Activated T-helper 9 cell treated with anti-CD3 and anti-CD28 coated beads, Interleukin-2, amount 50 U/mL, for 16 hours (primary cell): ENCODE results near the gene ARL2.
A peak's percentile ranks its signal among the peaks of the same experiment; 100 is the strongest.
"Not testable (repeated sequence)": the region's sequence is repeated elsewhere in the genome, so short reads cannot be mapped to it uniquely, and the experiment has no call there.

ENCODE experiments used
- DNase-seq: peaks from one replicate; pipeline ENCODE4 v3.0.0-alpha.2; 2020; ENCODE audit warnings: low read depth

The ARL2 gene

DNA sequence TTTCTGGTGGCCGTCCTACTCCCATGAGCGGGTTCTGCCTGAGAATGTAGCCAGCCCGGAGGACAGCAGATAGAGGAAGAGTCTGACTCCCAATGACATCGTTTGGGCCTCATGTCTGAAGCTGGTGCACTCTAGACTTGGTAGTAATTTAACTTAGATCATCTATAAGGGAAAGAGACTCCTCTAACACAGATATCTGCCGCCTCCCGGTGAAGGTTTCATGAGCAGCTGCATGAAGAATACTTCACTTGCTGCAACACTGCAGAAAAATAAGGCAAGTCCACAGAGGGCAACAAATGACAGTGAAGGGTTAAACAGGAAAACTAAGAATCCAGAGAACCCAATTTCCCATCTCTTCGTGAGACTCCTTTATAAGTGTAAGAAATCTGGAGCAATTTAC, 5.9 kb upstream of the ARL2 start:
- no peak for DNase-seq

DNA sequence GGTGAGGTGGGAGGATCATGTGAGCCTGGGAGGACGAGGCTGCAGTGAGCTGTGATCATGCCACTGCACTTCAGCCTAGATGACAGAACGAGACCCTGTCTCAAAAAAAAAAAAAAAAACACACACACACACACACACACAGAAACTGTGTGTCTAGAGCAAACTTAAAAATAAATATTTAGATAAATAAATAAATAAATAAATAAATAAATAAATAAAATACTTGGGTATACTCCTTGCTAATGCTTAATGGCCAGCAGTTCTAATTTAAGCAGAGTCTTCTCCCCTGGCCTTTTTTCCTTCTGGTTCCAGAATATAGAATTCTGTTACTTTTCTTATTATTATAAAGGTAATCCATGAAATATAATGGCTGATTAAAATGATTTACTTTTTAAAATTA, 5.1 kb upstream of the ARL2 start:
- DNase-seq: no peak

DNA sequence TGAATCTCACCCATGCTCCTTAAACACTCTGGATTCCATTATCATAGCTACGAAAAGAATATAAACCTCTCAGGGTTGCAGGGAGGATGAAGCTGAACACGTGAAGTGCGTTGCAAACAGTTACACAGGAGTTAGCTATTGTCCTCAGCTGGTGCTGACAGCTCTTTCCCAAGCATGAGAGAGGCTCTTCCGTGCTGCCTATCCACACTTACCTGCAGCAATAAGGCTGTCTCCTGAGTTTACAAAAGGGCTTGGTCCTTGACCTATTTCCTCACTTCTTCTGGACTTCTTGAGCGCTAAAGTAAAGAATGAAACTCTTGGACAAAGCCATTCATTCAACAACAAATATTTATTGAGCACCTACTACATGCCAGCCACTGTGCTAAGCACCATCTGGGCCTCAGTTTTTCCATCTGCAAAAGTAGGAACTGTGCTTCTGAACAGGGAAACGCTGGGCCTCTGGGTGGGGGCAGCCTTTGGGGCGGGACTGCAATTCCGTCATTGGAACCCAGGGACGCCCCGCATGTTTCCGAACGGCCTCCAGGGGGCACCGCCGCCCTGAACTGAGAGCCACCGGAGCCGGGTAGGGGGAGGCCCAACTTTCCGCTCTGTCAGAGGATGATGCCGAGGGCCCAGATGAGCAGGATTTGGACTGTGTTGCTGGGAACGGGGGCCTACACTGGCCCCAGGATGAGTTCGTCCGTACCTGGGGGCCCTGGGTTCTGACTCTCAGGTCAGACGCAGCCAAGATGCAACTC, 651 bp upstream of the ARL2 start:
- DNase-seq: peak; percentile 86

DNA sequence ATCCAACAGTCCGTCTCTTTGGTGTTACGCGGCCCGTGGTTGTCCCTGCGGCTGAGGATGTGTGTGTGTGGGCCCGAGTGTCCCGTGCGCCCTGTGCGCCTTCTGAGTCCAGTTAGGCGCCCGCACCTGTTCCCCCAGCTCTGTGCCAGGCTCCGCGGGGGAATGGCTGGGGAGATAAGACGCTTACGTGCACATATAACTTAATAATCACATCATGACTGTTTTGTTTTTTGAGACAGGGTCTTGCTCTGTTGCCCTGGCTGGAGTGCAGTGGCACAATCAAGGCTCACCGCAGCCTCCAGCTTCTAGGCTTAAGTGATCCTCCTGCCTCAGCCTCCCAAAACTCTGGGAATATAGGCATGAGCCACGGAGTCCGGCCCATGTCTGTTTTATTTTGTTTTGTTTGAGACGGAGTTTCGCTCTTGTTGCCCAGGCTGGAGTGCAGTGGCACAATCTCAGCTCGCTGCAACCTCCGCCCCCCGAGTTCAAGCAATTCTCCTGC, 817 bp downstream of the ARL2 start:
- no peak for DNase-seq

DNA sequence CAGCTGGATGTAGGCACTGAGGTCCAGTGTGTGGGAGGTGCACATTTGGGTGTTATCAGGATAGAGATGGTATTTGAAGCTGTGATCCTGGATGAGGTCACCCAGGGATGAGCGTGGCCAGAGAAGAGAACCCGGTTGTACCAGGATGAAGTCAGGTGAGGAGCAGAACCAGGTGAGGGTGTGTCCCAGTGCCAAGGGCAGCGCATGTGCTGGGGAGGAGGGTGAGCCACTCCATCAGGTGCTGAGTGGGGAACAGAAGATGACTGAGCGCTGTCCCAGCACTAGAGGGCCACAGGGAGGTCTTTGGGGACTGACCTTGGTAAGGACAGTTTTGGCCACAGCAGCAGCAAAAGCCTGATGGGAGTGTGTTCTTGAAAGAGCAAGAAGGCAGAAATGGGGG, 2.7 kb downstream of the ARL2 start:
- no peak for DNase-seq

DNA sequence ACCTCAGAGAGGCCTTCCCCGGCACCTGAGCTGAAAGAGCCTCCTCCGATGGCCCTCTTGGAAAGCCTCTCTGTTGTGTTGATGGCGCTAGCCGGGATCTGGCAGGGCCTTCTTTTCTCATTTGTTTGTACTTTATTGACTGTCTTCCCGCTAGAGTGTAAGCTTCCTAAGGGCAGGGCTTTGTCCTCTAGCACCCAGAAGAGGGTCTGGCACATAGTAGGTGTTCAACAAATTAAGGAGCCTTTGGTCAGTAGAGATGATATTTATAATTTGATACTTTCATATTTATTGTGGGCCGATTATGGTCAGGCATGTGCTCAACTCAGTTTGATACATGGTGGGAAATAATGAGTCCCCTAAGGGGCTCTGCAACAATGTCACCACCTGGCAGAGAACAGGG, 4.0 kb downstream of the ARL2 start:
- no peak for DNase-seq

DNA sequence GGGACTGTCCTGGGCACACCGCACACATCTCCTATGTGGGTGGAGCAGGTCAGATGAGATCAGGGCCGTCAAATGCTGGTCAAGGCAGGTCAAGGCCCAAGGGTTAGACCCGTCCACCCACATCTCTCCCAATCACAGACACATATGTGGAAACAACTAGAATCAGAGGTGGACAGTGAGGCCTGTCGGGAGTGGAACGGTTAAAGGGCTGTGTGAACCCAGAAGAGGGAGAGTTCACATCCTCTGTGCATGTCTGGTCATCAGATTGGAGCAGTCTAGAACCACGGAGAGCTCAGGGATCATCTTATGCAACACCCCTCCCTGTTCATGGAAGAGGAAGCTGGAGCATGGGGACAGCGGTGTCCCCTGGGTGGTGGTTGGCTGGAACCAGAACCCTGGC, 5.9 kb downstream of the ARL2 start:
- no peak for DNase-seq

DNA sequence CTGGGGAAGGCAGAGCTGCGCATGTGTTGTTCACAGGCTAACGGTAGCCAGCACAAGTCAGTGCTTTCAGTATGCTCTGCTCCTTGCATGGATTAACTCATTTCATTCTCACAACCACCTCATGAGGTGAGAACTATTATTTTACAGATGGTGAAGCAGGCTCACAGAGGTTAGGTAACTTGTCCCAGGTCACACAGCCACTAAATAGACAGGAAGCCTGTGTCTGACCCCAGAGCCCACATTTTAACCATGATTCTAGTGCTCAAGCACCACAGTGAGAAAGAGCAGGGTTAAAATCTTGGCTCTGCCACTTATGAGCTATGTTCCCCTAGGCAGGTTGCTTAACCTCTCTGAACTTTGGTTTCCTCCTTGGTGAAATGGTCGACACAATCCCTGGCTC, 7.0 kb downstream of the ARL2 start:
- no peak for DNase-seq

DNA sequence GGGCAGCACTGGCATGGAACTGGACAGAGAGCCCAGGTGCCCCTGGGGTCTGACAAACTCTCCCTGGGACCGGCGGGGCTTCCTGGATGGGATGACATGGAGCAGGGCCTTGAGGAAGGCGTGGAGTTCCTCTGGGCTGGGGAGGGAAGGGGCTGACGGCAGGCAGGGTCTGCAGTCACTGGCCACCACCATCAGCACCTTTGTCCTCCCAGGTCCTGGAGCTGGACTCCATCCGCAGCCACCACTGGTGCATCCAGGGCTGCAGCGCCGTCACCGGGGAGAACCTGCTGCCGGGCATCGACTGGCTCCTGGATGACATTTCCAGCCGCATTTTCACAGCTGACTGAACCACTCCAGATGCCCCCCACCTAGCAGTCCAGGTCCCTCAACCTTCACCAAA, 7.5 kb downstream of the ARL2 start:
- no peak for DNase-seq

DNA sequence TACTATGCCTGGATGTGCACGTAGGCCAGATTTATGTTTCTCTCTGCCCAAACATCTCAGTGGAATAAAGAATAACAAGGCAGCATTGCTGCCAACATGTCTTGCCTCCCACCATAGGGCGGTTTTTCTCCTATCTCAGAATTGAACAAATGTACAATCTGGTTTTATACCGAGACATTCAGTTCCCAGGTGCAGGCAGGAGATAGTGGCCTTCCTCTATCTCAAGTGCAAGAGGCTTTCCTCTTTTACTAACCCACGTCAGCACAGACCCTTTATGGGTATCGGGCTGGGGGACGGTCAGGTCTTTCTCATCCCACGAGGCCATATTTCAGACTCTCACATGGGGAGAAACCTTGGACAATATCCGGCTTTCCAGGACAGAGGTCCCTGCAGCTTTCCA, 9.5 kb downstream of the ARL2 start:
- DNase-seq: not testable (repeated sequence)

DNA sequence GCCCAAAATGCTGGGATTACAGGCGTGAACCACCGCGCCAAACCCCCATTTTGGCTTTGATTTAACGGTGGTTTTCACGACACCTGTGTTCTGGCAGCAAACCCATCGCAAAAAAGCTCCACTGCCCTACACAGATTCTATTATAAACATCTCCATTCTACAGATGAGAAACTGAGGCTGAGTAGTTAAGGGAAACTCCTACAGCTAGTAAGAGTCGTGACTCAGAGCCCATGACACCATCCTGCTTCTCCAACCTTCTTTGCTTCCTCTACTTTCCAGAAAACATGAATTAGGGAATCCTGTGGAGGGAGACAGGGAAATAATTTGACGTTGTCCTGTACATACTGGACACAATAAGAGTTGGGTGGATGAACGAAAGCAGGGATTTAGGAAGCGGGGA, 12.8 kb downstream of the ARL2 start:
- DNase-seq: no peak

DNA sequence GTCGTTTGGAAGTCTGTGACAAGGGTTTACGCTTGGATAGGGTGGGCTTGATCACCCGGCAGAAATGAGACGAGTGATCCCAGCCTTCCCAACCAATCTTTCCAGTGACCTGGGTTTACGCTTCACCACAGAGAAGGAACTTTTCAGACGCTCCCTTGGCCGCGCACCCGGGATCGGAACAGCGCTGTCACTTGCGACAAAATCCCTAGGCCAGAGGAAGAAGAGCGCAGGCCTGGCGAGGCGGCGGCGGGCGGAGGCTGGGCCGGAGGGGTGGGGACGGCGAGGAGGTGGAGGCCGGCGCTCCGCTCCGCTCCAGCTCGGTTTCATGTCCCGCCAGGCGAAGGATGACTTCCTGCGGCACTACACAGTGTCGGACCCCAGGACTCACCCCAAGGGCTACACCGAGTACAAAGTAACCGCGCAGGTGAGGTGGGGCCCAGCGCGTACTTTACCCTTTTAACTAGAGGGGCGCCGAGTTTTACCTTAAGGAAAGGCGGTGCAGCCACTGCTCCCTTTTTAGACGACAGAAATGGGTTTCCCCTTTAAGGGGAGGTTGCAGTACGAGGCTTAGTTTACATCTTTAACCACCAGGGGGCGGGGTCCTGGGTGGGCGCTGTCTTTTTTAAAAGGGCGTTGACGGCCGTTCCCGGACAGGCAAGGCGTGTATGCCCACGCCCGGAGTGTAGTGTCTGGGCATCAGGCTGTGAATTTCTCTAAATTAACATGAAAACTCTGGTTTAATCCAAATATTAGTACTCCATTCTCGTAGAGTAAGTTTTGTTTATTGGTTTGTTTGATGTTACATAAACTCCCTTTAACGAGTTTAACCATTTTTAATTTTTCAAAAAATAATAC, 13.5 kb downstream of the ARL2 start, which contains the start of gene SNX15:
SNX15 (plus strand) TSS at position 227 of the 855 bp plus-strand sequence; CDS start at position 326, 99 bp downstream.
- peak; percentile 84 for DNase-seq

DNA sequence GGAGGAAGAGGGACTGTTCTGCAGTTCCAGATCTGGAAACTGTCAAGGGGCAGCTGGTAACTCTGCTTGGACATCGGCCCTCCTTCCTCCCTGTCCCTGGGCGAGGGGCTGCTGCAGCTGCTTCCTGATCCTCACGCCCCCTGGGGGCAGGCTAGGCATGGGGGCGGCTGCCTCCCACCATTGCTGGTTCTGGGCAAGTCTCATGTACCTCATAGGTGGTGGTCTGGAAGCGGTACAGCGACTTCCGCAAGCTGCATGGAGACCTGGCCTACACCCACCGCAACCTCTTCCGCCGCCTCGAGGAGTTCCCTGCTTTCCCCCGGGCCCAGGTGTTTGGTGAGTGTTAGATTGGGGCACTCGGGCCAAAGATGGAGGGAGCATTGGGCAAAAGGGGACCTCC, 18.3 kb downstream of the ARL2 start:
- no peak for DNase-seq

DNA sequence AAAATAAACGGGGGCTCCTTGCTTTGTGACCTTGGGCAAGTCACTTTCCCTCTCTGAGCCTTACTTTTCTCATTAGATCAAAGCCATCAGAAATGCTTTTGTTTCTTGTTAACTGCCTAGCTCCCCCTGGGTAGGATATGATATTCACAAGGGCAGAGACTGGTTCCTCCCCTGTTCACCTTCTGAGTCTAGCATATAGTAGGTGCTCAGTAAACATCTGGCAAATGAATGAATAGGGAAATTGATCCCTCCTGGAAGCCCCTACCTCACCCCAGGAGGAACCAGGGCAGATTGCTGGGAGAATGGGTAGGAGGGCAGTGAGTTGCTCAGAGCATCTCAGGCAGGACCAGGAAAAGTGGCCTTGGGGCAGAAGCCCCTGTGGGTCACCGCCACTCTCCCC, 20.5 kb downstream of the ARL2 start:
- DNase-seq: no peak

DNA sequence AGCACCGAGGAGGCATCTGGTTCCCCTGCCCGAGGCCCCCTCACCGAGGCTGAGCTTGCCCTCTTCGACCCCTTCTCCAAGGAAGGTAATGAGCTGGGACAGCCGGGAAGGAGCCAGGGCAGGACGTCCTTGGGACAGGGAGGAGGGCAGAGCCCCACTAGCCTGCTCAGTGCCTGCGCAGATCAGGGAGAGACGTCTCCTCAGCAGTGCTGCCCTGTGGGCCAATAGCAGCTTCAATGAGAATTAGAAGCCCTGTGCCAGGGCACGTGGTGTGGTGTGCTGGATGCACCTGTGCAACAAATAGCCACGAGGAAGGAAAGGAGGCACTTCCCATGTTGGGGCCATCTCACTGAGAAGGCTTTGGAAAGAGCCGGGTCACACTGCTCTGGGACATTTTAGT, 21.6 kb downstream of the ARL2 start:
- no peak for DNase-seq

DNA sequence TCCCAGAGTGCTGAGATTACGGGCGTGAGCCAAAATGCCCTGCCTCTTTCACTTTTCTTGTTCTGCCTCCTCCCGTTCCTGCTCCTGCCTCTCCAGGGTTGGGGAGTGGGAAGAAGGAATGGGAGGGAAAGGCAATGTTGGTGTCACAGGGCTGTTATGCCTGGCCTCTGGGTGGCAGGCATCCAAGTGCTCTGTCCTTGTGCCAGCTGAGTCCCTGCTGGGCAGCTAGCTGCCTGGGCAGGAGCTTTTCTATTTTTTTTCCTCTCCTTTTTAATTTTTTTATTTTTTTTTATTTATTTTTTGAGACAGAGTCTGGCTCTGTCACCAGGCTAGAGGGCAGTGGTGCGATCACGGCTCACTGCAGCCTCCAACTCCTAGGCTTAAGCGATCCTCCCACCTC, 23.0 kb downstream of the ARL2 start:
- DNase-seq: no peak

DNA sequence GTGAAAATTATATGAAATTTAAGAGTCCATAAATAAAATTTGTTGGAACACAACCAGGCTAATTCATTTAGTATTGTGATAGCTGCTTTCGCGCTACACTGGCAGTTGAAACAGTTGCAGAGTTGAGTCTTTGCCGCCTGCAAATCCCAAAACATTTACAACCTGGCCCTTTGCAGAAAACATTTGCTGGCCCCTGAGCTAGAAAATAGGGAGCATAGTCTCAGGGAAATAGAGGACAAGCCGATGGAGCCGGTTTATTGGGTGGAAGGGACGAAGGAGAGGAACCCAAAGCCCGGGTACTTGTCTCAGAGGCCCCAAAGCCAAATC, 26.5 kb downstream of the ARL2 start:
- no peak for DNase-seq

DNA sequence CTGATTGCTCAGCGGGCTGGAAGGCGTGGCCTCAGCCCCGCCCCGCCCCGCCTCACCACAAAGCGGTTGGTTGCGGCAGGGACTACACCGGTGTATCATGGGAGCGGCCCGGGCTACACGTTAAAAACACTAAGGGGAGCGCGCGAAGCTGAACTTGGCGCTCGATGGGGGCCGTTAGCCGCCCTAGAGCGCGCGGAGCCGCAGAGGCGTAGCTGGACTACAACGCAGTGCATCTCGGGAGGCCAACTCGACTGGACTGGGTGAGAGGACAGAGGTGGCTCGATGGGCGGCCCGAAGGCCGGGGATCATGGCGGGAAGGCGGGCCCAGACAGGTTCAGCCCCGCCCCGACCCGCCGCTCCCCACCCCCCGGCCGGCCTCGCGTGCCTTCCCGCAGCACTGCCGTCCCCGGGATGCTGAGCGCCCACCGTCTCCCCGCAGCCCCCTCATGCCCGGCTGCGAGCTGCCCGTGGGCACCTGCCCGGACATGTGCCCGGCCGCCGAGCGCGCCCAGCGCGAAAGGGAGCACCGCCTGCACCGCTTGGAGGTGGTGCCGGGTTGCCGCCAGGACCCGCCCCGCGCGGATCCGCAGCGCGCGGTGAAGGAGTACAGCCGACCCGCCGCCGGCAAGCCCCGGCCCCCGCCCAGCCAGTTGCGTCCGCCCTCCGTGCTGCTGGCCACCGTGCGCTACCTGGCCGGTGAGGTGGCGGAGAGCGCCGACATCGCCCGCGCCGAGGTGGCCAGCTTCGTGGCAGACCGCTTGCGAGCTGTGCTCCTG, 27.1 kb downstream of the ARL2 start, which contains the start of gene SAC3D1:
SAC3D1 (plus strand) TSS at position 364 of the 776 bp plus-strand sequence; CDS start at position 447, 83 bp downstream.
- peak; percentile 75 for DNase-seq

DNA sequence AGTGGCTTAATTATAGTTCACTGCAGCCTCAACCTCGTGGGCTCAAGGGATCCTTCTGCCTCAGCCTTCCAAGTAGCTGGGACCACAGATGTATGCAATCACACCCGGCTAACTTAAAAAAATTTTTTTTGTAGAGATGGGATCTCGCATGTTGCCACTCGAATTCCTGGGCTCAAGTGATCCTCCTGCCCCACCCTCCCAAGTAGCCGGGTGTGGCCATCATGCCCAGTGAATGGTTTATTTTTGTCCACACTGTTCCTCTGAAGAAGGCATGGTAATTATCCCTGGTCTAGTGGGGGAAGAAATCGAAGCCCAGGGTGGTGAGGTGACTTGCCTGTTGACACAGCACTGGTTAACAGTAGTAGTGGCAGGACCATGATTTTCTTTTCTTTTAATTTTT, 28.9 kb downstream of the ARL2 start:
- no peak for DNase-seq

DNA sequence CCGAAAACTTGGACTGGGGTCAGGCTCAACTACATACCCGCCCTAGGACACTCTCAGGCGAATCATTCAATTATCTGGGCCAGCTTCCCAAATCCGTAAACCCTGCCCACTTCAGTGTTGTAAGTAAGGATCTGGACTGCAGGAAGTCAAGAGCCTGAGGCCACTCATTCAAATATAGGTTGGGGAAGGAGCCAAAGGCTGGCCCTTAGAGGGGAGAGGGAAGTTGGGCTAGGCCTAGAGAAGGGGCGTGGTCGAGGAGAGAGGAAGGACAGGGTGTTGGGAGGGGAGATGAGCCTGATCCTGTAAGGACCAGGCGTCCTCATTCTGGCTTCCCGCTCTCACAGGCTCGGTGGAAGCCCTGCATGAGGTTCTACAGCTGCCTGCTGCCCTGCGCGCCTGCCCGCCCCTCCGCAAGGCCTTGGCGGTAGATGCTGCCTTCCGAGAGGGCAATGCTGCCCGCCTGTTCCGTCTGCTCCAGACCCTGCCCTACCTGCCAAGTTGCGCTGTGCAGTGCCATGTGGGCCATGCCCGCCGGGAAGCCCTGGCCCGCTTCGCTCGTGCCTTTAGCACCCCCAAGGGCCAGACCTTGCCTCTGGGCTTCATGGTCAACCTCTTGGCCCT, 30.0 kb downstream of the ARL2 start:
- DNase-seq: no peak

DNA sequence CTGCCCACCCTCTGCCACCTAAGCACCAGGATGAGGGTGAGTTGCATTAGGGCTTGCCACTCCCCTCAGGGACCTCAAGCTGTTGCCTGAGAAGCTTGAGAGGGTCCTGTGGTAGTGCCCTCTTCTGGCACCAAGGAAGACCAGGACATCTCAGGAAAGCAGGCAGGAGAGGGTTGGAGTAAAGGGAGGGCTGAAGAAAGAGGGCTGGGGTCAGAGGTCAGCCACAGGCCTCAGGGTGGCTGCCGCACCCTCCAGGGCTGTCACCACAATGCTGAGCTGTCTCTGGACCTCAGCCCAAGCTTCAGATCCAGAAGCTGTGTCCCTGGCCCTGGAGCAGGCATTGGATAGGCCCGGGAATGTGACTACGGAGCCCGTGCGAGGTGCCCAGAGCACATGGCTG, 31.1 kb downstream of the ARL2 start:
- DNase-seq: no peak

DNA sequence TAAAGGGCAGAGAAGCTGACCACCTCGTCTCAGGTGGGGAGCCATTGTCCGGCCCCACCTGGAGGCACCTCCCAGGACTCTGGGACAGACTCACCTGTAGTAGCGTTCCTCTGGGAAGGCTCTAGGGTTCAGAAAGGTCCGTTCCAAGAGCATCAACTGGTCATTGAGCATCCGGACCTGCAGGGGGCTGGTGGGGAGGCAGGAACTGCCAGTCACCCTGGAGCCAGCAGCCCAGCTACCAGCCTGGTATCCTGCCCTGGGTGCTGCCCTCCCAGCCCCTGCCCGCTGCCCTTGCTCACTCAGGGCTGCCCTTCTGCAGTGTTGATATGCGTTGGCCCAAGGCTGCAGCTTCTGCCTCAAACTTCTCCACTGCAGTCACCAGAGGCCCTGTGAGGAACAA, 31.8 kb downstream of the ARL2 start:
- no peak for DNase-seq
